ENCODE measurements around the gene VTI1A.

VTI1A gene

DNA sequence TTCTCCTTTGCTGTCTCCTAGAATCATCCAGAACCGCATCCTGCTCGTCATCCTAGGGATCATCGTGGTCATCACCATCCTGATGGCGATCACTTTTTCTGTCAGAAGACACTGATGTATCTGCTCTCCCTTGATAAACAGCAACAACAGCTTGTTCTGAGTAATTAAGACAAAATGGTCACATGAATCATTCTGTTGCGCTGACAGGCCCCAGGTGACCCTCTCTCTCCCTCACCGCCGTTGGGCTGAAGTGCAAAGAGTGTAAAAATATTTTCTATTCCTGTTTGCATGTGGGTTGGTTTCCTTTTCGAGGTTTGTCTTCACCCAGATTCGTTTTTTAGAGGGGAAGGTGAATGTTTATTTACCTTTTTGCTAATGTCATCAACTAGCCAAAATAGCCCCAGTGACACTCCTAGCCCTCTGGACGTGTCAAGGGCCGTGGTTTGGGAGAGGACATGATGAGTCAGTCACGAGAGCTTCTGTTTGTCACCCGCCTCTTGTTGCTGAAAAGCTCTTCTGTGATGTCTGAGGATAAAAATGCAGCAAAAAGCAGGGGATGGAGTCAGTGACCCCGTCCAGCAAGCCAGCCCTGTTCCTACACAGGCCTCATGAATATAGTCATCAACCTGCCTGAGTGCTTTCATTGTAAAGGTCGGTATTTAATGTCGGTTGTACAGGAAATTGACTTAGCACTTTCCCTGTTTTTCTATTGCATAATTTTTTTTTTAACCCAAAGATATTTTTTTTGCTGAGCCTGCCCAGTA is 368.4 kb downstream of the VTI1A start:
- no peak for DNase-seq

DNA sequence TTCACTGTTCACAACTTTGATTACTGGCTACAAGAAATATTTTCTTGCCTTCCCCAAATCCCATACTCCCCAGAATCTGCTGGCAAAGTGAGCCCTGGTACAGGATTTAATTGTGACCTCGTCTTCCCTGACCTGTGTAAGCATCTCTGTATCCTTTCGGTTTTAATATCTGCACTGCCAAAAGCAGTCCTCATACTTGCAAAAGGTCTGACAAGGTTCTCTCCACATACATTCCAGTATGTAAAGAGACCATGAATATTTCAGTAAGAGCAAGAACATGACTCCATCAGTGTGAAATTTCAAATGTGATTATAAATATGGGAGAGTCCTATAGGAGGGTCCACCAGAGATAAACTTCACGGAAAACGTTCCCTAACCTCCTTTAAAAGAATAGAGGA is 369.0 kb downstream of the VTI1A start:
- no peak for DNase-seq

DNA sequence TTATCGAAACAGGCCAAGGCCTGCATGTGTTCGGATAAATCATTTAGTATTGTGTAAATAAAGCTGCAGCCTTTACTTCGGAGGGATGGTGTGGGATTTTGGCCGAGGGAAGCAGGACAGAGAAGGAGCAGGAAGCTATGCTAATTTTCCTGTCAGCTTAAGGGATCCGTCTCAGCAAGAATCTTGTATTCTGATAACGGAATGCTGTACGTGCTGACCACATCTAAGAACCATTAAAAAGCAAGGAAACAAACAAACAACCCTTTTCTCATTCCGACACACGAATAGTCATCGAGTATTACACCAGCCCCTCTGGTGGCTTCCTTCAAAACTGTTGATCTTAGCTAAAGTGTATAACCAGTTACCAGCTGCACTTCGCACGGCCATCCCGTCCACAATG is 369.9 kb downstream of the VTI1A start:
- DNase-seq: no peak

DNA sequence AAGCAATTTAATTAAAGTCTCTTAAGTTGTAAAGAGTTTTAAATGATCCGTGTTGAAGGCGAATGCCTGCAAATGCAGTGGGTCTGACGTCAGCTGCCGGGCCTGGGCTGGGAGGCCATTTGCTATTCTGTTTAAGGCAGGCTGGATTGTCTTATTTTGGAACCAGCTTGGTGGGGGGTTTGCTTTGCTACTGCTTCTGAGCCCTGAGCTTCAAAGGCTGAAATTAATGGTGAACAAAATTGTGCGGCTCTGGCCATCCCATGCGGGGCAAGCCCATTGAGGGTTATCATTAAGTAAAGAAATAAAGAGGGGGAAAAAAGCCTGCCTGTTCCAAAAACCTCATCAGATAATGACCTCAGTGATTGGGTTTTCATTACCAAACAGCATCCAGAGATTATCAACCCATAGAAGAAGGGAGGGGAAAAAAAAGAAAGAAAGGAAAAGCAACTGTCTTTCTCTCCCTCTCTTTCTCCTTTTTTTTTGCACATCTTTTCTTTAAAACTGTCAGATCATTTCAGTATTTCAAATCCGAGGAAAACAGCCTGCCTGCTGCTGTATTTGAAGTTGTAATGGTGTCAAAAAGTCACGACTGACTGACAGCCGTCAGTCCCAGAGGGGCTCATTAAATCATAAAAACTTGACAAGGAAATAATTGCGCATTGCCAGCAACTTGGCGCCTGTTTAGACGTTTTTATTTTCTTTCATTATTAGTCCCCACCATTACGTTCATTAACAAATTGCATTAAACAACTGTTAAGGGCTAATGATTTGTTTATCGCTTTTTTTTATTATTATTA is 371.2 kb downstream of the VTI1A start:
- DNase-seq: no peak

DNA sequence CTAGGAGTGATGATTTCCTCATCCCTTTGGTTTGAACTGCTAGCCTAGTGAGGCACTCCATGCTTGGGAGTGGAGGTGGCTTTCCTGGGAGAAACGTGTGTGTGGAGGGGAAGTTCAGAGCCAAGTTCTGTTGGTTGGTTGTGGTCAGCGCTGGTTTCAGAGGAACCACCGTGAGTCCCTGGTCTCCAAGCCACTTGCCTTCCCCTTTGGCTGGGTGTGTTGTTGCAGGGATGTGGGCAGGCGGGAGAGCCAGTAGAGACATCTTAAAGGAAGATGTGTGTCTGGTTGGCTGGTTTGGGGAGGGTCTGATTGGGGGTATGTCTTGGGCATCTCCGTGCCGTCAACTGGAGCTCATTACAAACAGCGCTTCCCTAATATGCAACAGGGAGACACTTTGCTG is 372.2 kb downstream of the VTI1A start:
- no peak for DNase-seq

DNA sequence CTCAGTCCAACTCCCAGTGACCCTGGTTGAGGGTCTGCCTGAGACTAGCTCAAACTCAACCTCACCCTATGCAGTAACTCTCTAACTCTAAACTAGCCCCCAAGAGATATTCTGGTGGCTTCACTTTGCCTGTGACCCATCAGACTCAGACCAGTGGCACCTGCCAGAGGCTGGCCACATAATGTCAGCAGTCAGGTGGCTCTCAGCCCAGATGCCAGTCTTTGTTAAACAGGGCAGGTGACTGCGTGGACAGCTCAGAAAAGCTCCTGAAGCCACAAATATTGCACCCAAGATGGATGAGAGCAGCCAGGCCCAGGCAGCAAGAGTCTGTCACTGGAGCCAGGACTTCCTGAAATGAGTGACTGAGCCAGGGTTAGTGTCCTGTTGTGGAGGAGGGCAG is 373.3 kb downstream of the VTI1A start:
- DNase-seq: no peak

DNA sequence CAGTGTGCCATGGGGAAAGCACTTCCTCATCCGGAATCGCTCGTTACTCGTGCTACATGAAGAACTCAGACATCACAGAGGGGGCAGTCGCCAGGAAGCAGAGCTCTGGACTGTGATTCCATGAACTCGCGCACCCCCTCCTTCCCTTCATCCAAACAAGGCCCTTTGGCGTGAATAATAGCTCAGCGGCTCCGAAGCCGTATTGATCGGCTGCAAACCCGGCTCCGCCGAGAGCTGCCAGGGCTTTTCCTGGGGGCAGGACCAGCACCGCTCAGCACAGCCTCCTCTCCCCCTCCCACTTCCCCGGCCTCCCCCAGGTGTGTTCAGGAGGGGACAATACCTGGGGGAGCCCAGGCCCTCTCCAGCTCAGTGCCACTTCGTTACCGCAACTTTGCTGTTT is 374.0 kb downstream of the VTI1A start:
- no peak for DNase-seq

DNA sequence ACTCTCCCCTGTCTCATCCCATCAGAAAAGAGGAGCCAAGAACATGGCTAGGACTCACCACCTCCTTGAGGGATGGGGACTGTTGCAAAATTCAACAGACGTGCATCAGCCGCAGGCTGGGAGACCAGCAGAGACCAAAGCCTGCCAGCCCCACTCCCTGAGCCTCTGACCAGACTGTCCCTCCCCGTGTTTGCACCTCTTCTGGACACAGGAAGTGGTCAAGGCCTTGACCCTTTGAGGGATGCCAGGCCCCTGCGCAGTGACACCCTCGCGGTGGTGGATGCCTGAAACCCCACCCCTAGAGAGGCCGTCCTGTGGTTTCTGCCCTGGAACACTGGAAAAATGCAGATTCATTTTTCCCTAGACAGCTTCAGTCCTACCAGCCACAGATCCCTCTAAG is 374.6 kb downstream of the VTI1A start:
- DNase-seq: no peak

DNA sequence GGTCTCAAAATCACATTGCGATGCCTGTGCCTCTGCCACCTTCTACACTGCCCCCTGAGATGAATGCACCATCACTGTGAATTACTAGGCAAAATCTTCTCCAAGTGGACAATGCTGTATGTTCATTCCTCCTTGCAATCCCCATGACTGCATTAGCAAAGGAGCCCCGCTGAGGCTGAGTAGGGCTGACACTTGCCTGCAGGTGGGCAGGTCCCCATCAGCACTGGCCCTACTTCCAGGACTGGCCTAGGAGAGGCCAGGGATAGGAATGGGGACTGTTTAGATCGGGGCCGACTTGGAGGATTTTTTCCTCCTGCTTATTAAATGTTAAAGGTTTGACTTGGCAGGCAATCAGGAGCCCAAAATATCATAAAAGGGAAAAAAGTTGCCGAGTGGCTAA is 376.0 kb downstream of the VTI1A start:
- no peak for DNase-seq

DNA sequence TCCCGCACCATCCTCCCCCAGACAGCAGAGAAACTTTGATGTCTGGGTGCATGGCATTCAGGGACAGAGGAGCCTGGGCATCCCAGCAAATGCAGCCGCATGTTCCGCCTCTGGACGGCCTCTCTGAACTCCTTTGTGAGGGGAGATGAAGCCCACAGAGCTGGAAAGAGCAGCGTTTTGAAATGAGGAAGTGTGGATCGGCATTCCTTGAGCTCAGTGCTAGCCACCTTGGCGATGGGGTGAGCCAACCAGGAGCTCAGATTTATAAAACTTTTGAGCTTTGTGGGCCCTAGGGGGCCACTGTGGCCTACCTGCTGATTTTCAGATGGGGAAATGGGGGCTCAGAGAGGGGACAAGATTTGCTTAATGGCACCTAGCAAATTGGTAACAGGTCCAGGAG is 376.6 kb downstream of the VTI1A start:
- DNase-seq: no peak

DNA sequence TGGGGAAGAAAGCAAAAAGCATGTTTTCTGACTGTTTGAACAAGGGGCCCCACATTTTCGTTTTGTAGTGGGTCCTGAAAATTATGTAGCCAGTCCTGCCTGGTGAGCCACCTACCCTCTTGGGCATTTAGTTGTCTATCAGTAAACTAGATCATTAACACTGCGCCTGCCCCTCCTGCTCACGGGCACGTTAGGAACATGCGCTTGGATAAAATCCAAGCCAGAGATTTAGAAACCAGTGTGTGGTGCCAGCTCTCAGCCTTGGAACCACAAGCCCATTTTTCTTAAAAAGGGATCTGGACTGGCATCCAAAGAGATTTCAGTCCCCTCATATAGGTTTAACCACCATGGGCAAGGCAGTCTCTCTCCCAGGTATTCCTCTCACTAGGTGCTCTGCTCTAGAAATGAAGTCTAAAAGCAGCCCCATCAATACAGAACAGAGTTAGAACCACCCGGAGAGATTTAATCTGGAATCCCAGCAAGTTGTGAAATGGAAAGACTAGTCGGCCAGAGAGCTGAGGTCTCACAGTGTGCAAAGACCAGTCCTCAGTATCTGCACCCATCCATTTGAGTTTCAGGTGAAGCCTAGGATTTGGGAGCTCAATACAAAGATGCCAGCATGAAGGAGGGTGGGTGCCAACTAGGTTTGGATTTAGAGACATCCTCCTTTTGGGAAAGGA is 379.1 kb downstream of the VTI1A start:
- DNase-seq: no peak

DNA sequence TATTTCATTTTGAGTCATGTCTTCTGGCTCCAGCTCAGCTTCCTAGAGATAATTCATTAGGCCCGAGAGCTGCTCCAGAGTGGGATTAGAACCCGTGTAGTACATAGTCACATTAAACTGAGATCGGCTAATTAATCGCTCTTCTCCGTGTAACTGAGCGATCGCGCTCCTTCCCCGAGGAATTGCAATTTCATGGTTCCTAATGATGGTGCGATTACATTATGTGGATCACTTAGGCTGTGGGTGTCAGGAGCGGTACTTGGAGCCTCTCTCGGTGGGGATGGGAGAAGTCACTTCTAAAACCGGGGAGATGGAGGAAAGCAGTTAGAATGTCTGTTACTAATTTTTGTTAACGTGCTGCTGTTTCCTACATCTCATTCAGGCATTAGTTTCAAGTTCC is 380.1 kb downstream of the VTI1A start:
- no peak for DNase-seq

DNA sequence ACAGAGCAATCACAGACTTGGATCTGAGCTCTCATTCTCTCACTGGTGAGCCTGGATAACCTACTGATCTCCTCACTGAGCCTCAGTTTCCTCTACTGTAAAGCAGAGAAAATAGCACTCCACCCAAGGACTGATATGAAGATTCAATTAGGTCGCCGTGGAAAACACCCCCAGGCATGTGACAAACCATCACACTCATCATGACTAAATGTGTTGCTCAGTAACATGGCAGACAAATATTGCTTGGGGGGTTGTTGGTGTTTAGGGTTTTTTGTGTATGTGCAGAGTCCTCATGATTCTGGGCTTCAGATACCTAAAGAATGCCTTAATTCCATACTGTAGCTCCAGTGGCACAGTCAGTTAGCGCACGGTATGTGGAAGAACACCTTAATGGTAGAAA is 380.9 kb downstream of the VTI1A start:
- no peak for DNase-seq

DNA sequence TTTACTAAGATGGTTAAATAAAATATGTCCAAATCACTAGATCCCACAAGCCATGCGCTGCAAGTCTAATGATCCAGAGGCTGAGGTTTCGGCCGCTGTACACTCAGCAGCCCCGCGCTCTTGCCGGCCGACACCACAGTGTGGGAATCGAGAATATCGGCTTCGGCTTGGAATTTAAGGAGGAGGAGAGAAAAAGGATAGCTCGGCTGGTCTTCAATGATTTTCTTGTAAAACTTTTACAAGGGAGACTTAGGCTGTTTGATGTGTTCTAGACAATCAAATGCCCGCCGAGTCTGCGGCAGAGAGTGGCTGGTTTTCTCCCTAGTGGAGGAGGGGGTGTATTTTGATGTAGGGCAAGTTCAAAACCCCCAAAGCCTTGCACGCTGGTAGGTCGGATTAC is 384.8 kb downstream of the VTI1A start:
- DNase-seq: no peak

DNA sequence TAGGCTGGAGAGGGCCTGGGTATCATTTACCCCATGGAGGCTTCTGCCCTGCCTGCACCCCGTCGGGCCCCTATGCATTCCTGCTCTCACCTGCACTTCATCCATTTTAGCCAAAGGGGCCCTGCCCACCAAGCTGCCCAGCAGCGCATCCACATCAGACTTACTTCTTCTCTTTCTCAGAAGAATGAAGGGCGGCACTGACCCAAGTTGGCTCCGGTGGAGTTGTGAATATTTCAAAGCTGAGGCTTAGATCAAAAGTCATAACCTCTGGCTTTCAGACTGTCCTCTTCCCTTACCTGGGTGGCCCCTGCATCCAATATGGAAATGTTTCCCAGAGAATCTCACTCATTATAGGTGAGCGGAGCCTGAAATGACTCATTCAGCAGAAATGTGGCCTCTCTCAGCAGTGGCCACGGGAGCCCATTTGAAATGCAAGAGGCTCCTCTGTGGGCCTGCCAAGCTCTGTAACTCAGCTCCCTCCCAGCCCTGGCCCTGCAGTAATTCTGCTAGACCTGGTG is 385.4 kb downstream of the VTI1A start:
- no peak for DNase-seq

DNA sequence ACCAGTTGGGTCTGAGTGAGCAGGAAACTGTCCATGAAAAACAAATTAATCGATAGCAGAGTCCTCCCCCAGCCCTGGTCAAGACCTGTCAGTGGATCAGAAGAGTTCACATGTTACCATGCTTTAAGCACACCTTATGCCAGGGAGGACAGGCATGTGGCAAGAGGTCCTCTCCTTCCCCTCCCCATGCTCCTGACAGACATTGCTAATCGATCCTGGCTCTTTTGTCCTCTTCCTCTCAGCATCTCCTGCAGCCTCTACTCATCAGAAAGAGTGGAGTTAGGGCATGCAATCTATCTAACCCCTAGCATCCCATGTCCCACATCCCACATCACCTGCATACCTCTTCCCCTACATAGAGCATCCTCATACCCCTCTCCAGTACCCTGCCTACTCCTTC is 385.9 kb downstream of the VTI1A start:
- DNase-seq: no peak

DNA sequence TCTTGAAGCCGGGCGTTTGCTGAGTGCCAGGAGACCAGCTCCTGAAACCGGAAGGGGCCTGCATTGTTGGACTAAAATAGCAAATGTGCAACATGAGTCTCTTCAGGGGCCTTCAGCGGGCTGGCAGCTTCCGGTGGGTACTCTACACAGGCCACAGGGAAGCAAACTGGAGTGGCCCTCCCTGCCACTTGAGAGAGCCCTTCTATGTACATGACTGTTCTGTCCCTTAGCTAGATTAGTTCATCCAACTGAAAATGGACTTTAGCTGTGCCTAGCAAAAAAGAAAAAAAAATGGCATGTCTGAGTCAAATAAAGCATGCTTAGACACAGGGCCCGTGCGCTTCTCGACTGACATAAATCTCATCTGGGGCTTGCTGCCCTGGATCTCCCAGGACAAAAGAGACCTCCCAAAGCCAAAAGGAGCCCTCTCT is 387.8 kb downstream of the VTI1A start:
- no peak for DNase-seq

DNA sequence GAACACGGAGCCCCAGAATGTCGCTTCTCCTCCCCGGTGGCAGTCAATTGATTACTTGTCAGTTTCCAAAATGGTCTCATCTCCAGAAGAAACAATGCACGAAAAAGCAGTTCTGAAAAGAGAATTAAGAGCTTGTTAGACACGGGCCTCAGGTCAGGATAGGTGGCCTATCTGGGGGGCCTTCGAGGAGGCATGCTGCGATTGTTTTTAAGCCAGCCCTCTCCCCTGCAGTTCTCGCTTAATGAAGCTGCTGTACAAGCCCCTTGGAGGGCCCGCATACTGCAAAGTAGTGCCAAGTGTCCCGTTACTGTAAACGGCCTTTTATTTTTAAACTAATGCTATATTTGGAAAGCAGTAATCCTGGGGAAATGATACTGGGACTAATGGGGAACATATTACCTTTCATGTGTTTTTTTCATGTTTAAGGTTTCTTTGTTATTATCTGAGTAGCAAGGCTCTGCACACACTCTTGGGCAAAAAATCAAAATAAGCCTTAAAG is 388.3 kb downstream of the VTI1A start:
- DNase-seq: no peak

DNA sequence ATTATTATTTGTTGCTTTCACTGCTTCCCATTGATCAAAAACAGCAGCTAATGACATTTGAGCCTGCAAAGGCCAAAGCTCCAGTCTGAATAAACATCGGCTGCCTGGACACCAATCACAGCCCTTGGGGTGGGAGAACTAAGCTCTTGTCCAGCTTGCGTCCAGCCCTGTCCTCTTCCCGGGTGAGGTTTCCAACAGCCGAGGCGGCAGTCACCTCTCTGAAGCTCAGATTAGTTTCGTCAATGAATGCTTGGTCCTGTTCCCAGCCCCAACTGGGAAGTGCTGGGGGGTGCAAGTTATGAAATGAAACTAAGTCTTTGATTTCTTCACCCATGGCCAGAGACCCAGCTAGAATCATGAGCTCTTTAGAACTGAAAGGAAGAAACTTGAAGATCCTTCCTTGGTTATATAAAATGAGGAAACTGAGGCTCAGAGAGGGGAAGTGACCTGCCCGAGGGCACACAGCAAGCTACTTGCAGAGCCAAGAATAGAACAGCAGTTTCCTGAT is 389.0 kb downstream of the VTI1A start:
- no peak for DNase-seq

DNA sequence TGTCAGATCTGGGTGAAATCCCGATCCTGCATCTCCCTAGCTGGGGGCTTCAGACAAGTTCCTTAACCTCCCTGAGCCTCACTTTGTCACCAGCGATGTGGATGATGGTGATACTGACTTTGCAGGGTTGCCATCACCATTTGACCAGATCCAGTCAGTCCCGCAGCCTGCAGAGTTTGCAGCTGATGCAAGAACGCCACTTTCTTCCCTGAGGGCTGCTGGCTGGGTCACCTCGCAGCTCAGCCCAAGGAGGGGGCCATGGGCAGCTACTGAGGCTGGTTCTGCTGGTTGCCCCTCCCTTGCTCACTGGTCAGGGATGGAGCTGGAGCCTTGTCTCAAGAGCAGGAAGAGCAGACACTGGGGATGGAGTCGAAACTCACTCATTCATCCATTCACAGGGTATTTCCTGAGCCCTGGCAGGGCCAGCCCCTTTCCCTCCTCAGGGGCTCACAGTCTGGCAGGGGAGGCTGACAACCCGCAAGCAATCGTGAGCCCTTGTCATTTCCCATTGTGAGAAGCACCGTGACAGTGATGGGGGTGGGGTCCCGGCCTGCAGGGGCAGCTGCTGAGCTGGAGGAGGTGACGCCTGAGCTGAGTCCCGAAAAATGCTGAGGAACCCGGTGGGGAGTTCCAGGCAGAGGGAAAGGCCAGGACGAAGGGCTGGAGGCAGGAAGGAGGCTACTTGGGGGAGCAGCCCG is 391.9 kb downstream of the VTI1A start:
- DNase-seq: no peak

DNA sequence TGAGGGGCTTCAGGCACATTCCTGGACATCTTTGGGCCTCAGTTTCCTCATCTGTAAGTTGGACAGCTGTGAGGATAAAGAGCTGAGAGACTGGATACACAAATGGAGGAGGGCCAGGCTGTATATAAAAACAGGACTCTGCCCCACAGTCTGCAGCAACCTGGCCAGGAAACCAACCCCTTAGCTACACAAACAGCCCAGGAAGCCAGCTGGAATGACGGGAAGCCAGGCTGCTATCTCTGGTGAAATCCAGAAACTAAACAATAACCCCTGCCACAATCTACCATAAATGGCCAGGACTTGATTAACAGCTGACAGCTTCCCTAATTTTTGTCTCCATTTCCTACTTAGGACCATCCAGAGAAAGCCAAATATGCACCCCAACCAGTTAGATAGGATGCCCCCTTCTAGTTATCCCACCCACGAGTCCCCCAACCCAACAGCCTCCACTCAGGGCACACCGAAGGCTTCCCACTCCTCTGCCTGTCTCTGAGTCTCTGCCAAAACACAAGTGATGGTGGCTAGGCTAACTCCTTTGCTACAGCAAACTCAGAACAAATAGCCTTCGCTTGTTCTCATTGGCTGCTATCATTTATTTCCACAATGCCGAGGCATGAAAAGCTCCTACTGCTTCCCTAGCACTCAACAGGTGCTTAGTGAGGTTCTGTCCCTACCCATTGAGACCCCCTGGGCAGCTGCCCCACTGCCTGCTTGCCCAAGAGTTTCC is 393.1 kb downstream of the VTI1A start:
- no peak for DNase-seq

DNA sequence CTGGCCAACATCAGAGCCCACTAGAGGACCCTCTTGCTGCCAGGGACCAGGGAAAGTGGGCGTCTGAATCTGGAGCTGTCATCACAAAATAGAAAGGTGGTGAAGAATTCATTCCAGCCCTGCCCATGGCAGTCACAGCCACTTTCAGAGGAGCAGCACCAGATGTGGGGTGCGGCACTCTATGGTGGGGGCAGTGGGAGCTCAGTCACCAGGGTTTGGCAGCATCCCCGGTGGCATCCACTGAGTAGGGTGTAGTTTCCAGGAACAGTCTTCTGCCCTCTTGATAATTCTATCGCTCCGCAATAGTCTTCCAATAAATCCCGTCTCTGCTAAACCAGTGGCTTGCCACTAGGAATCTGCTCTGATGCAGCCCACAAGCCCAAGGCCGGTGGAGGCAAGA is 394.5 kb downstream of the VTI1A start:
- no peak for DNase-seq

Measured in NCI-H1105 (cell line).